HepG2 (cell line): Measurements from ENCODE around the gene MAPK12. TPM values are rescaled to one million over a fixed set of nuclear protein-coding genes. Genes with fewer than 3 reads are reported as not detected.
A peak's percentile ranks its signal among the peaks of the same experiment; 100 is the strongest.

ENCODE experiments used
- ATAC-seq: fragments of 200-7000 bp; cut with Tn5 transposase; 3 replicates; pipeline ENCODE4 v1.9.1; 2020; ENCODE audit warnings: mild to moderate bottlenecking, moderate library complexity
- BruUV-seq: library from RNA; stranded (reverse); fragments of 400-500 nt; replicated peaks from 2 replicates; lab custom pipeline; 2021; lab: Mats Ljungman, UMichigan
- CTCF ChIA-PET: fragments of 300-600 bp; formaldehyde crosslinking; extraction: SDS; loops from one replicate; lab custom pipeline; 2021; ENCODE audit warnings: low total read pairs, inconsistent platforms, low intra/inter-chr PET ratio; lab: Yijun Ruan, JAX
- POLR2A ChIA-PET: fragments of 350-600 bp; sonication (Branson Sonifier 250); formaldehyde crosslinking; loops from one replicate; lab custom pipeline; 2020; ENCODE audit warnings: antibody characterized with exemption, inconsistent platforms; lab: Yijun Ruan, JAX
- DNase-seq: peaks from one replicate; pipeline ENCODE4 v3.0.0-alpha.2; 2015; ENCODE audit warnings: low spot score
- FAIRE-seq: peaks from 3 replicates; lab custom pipeline; 2011; peaks lifted over from hg19 to GRCh38; lab: Jason Lieb, UNC
- H2AFZ ChIP-seq: one replicate; pipeline ENCODE4 v1.6.1; 2011; ENCODE audit warnings: low read length, inconsistent platforms
- H3K27ac ChIP-seq: fragments of 300-600 bp; 3 replicates; pipeline ENCODE4 v1.8.0; 2011; ENCODE audit warnings: mixed run types, mild to moderate bottlenecking, mixed read lengths, low read length, inconsistent platforms; ENCODE audit not compliant: insufficient read depth; ENCODE audit errors: extremely low read length
- H3K27me3 ChIP-seq, 2 experiments: fragments of 200-600 bp in 1 of 2; 2 replicates in 1 of 2; 3 replicates in 1 of 2; pipeline versions ENCODE4 v1.6.0 to v1.8.0; 2011; ENCODE audit warnings: low read length in 2 of 2, mild to moderate bottlenecking in 2 of 2, moderate library complexity in 2 of 2, inconsistent platforms in 1 of 2; ENCODE audit not compliant: insufficient read depth in 2 of 2, control insufficient read depth in 1 of 2
- H3K36me3 ChIP-seq, 2 experiments: fragments of 200-600 bp in 1 of 2; replicated peaks in 1 of 2; 2 replicates in 1 of 2; 3 replicates in 1 of 2; pipeline versions ENCODE4 v1.5.1 to v1.8.0; 2011; ENCODE audit warnings: low read length in 2 of 2, inconsistent platforms in 1 of 2; ENCODE audit not compliant: insufficient read depth in 2 of 2, control insufficient read depth in 1 of 2
- H3K4me1 ChIP-seq: 2 replicates; pipeline ENCODE4 v1.5.1; 2012; ENCODE audit warnings: low read length, inconsistent platforms; ENCODE audit not compliant: insufficient read depth
- H3K4me2 ChIP-seq: 2 replicates; pipeline ENCODE4 v1.6.0; 2011; ENCODE audit warnings: low read depth, low read length, inconsistent platforms
- H3K4me3 ChIP-seq, 3 experiments: fragments of 200-600 bp in 1 of 3; sonication (generic), shearing (Covaris generic) in 1 of 3; replicated peaks in 1 of 3; 2 replicates each; pipeline ENCODE4 v1.5.1; 2011 to 2016; ENCODE audit warnings: low read length in 3 of 3, inconsistent platforms in 2 of 3, low read depth in 2 of 3, mild to moderate bottlenecking in 2 of 3, control low read depth in 1 of 3, mixed read lengths in 1 of 3; ENCODE audit not compliant: insufficient read depth in 1 of 3
- H3K79me2 ChIP-seq: one replicate; pipeline ENCODE4 v1.6.1; 2011; ENCODE audit warnings: low read length, inconsistent platforms; ENCODE audit not compliant: insufficient read depth
- H3K9ac ChIP-seq: 2 replicates; pipeline ENCODE4 v1.6.0; 2011; ENCODE audit warnings: mild to moderate bottlenecking, low read depth, low read length, inconsistent platforms; ENCODE audit not compliant: insufficient read depth
- H3K9me3 ChIP-seq: 2 replicates; pipeline ENCODE4 v1.5.1; 2012; ENCODE audit warnings: mild to moderate bottlenecking, low read length
- H4K20me1 ChIP-seq: 2 replicates; pipeline ENCODE4 v1.6.0; 2011; ENCODE audit warnings: inconsistent platforms, mild to moderate bottlenecking, low read length, moderate library complexity; ENCODE audit not compliant: insufficient read depth
- AGO2 ChIP-seq: fragments of 200-400 bp; formaldehyde crosslinking; optimal IDR thresholded peaks from 2 replicates; pipeline ENCODE3; 2017; ENCODE audit warnings: mild to moderate bottlenecking, low read depth, low read length, moderate library complexity
- HNF4G ChIP-seq, 2 experiments: sonication (generic) in 1 of 2; formaldehyde crosslinking in 1 of 2; IDR thresholded peaks; 2 replicates each; pipeline versions ENCODE4 v1.4.0 to v1.6.1; 2011 to 2020; ENCODE audit warnings: borderline replicate concordance in 2 of 2, low read depth in 2 of 2, mild to moderate bottlenecking in 2 of 2, low read length in 1 of 2, missing genetic modification reagents in 1 of 2, moderate library complexity in 1 of 2
- IRF1 ChIP-seq: sonication (generic); formaldehyde crosslinking; IDR thresholded peaks from 2 replicates; pipeline ENCODE4 v1.4.0; 2020; ENCODE audit warnings: low read depth, mild to moderate bottlenecking, missing genetic modification reagents
- RBFOX2 ChIP-seq: fragments of 200-400 bp; formaldehyde crosslinking; IDR thresholded peaks from 2 replicates; pipeline ENCODE4 v1.6.1; 2017; ENCODE audit warnings: low read depth, mild to moderate bottlenecking, low read length
- RBM22 ChIP-seq: fragments of 200-400 bp; formaldehyde crosslinking; optimal IDR thresholded peaks from 2 replicates; pipeline ENCODE3; 2017; ENCODE audit warnings: mild to moderate bottlenecking, low read length, moderate library complexity
- RBM39 ChIP-seq: fragments of 200-400 bp; formaldehyde crosslinking; IDR thresholded peaks from one replicate; pipeline ENCODE4 v1.6.1; 2018; ENCODE audit warnings: antibody characterized with exemption, mild to moderate bottlenecking, low read depth, low read length; ENCODE audit not compliant: poor library complexity, severe bottlenecking
- ZBTB33 ChIP-seq: sonication (generic); formaldehyde crosslinking; IDR thresholded peaks from 2 replicates; pipeline ENCODE4 v1.4.0; 2020; ENCODE audit warnings: missing genetic modification reagents
- ZNF350 ChIP-seq: sonication (generic); formaldehyde crosslinking; IDR thresholded peaks from 2 replicates; pipeline ENCODE4 v1.4.0; 2020; ENCODE audit warnings: mild to moderate bottlenecking, low read depth, missing genetic modification reagents, borderline replicate concordance
- ZNF549 ChIP-seq: sonication (generic); formaldehyde crosslinking; IDR thresholded peaks from 2 replicates; pipeline ENCODE4 v1.5.0; 2020; ENCODE audit warnings: missing genetic modification reagents
- ZNF563 ChIP-seq: sonication (generic); formaldehyde crosslinking; IDR thresholded peaks from 2 replicates; pipeline ENCODE4 v1.8.0; 2022; ENCODE audit warnings: mild to moderate bottlenecking, moderate library complexity, missing genetic modification reagents
- WGBS: methylation state at CpG from one replicate; pipeline ENCODE4 v1.1.6; 2017; ENCODE audit warnings: low lambda C conversion rate; 5-methylcytosine and 5-hydroxymethylcytosine counted together
- in situ Hi-C: cut with HindIII; loops from 2 replicates; pipeline ENCODE4 v1.10.0; 2017; ENCODE audit warnings: low pct_unique_long_range_greater_than_20kb; ENCODE audit not compliant: extremely low pct_ligation_motif_present
- intact Hi-C: fragments of 100-400 bp; cut with micrococcal nuclease; formaldehyde crosslinking; loops from one replicate; pipeline ENCODE4 v1.10.0; 2022; ENCODE audit not compliant: unreplicated experiment
- polyA plus RNA-seq, 8 experiments: library from polyadenylated mRNA; depleted of rRNA in 3 of 8; stranded (reverse) in 7 of 8; unstranded in 1 of 8; fragments of >200 nt; fragmentation: Illumina TruSeq in 4 of 8; extraction: Trizol in 4 of 8; gene quantifications; 2 replicates each; pipeline versions ENCODE4 v1.2.1 to v1.2.3, GENCODE V29; 2011 to 2016; ENCODE audit warnings: low read depth in 4 of 8, missing spikeins in 1 of 8, mixed read lengths in 1 of 8; ENCODE audit not compliant: insufficient read depth in 1 of 8
- total RNA-seq, 5 experiments: library from RNA; depleted of rRNA; stranded (reverse); fragments of >200 nt; fragmentation: Illumina TruSeq; extraction: Trizol; gene quantifications; 2 replicates each; pipeline ENCODE4 v1.2.3, GENCODE V29; 2016; ENCODE audit warnings: low read depth in 1 of 5

The MAPK12 gene
- total and polyA plus RNA-seq, 2 of the 13 experiments (the other 11 are each of a cell fraction or from before 2014, with no cell fraction given) = 22.2 to 23.3 TPM

GRCh38 chr22:50218153-50218995 is 43.1 kb downstream of the MAPK12 start (continued):
- TF ChIP-seq ZNF563 (CRISPR knock-in tag) (no peak), RBFOX2 (peak; percentile 55), RBM39 (peak; percentile 8), AGO2 (peak; percentile 77), IRF1 (CRISPR knock-in tag) (no peak), ZBTB33 (CRISPR knock-in tag) (peak; percentile 30; the same call in 1 of the 2 replicates)

- POLR2A ChIA-PET = interaction anchor here (1.3 kb wide), 1 partner anchor 33 kb away, joined by 3 read pairs; the partner anchor contains the start of gene HDAC10
- Histone ChIP-seq H3K4me2 (no peak overlapping the region), H3K9ac (no peak overlapping the region), H2AFZ (no peak overlapping the region), H3K27me3 (no peaks in the 10 kb centered on the region), H3K4me3 (no peak overlapping the region), H4K20me1 (peaks cover 5% of the 10 kb centered on the region; the same call in 1 of the 2 replicates), H3K9me3 (no peaks in the 10 kb centered on the region), H3K36me3 (peaks cover 22 to 70% of the 10 kb centered on the region in 2 experiments; a peak in 4 of 5 replicates), H3K4me1 (no peaks in the 10 kb centered on the region), H3K27ac (no peak overlapping the region), H3K79me2 (peaks cover 12% of the 10 kb centered on the region)
- intact Hi-C loops (no loop called here), in situ Hi-C loops (no loop called here)
- CTCF ChIA-PET = interaction anchor here (0.6 kb wide), 1 partner anchor 124 kb away, joined by 3 read pairs; no protein-coding TSS in a partner anchor
- TF ChIP-seq ZNF350 (CRISPR knock-in tag) (no peak), ZNF549 (no peak), RBM22 (peak; percentile 71), HNF4G (IDR thresholded peaks at IDR 0.05; ENCODE audit: borderline replicate concordance, low read depth, low read length) (no peak), HNF4G (CRISPR knock-in tag; IDR thresholded peaks at IDR 0.05; ENCODE audit: borderline replicate concordance, low read depth) (no peak)
- ATAC-seq = no peak
- FAIRE-seq = no peak
- no peak for DNase-seq
- WGBS = 96% methylated on average over 16 of the region's 21 CpGs
- BruUV-seq = no TSS peak
Observed at GRCh38 chr22:50217543-50218152, 43.8 kb downstream of the MAPK12 start.
